Measurements from ENCODE around the gene STIM2. TPM values are rescaled to one million over a fixed set of nuclear protein-coding genes. Genes with fewer than 3 reads are reported as not detected.

The STIM2 gene
- polyA plus RNA-seq, 3 donors = 8.6 to 16.5 (median 8.8) TPM

DNA sequence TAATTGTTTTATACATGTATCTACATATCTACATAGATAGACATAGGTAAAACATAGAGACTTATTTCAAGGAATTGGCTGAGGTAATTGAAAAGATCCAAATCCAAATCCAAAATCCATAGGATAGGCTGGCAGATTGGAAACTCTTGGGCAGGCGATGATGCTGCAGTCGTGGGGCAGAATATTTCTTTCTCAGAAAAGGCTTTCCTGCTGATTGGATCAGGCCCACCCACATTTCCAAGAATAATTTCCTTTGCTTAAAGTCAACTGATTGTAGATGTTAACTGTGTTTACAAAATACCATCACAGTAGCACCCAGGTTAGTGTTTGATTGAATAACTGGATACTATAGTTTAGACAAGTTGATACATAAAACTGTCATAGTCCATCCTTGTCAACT is 27.2 kb downstream of the STIM2 start:
- peaks cover 28 to 41% of the 10 kb centered on the region in 2 donors for H3K4me1 ChIP-seq (ENCODE audit: control insufficient read depth in 1 of 2, insufficient read depth in 2 of 2, low read length in 2 of 2)
- Mint-ChIP-seq H3K4me3 (no peak overlapping the region), H3K4me1 (peaks cover 36% of the 10 kb centered on the region), H3K27ac (no peak overlapping the region), H3K9me3 (peaks cover 0 to 9% (median 1%) of the 10 kb centered on the region in 7 donors), H3K36me3 (peaks cover 0 to 8% of the 10 kb centered on the region in 2 donors), H3K27me3 (ENCODE audit: low read depth in 3 of 3) (peaks cover 0 to 2% (median 1%) of the 10 kb centered on the region in 3 donors)
- H3K27me3 ChIP-seq (ENCODE audit: control insufficient read depth in 2 of 2, insufficient read depth in 2 of 2, low read length in 2 of 2) = no peaks in the 10 kb centered on the region
- no peaks in the 10 kb centered on the region for H3K36me3 ChIP-seq (replicated peaks in 1 of 2; ENCODE audit: control insufficient read depth in 1 of 2, insufficient read depth in 2 of 2, low read length in 2 of 2)
- H3K4me2 ChIP-seq (replicated peaks; ENCODE audit: extremely low read depth, low read length, poor library complexity, severe bottlenecking) = no peak overlapping the region
- no peak for TF ChIP-seq CTCF (IDR thresholded peaks at IDR 0.05)
- H3K9me3 ChIP-seq (replicated peaks in 1 of 2; ENCODE audit: control insufficient read depth in 1 of 2, insufficient read depth in 1 of 2, low read length in 2 of 2) = no peaks in the 10 kb centered on the region
- no peak overlapping the region for H3K9ac ChIP-seq (ENCODE audit: insufficient read depth, low read length, poor library complexity, severe bottlenecking)
- no peak for DNase-seq
- H3K27ac ChIP-seq (ENCODE audit: low read depth in 1 of 2, low read length in 2 of 2) = no peak overlapping the region
- WGBS (ENCODE audit: insufficient coverage) = no CpG with 5 or more reads among the region's 2 CpGs
- H2AFZ ChIP-seq (ENCODE audit: insufficient read depth, low read depth, low read length, poor library complexity, severe bottlenecking) = no peak overlapping the region
- intact Hi-C loops (cut with micrococcal nuclease) = loop anchor here in 1 of 2 donors (2.0 kb wide), 1 partner anchor 31 kb away; no protein-coding TSS in a partner anchor
- H4K20me1 ChIP-seq (ENCODE audit: insufficient read depth, low read length) = peaks cover 9% of the 10 kb centered on the region
- no peak overlapping the region for H3K4me3 ChIP-seq (replicated peaks in 1 of 3; ENCODE audit: low read depth in 2 of 3, low read length in 3 of 3)
- H3K79me2 ChIP-seq (ENCODE audit: insufficient read depth, low read length) = peaks cover 54% of the 10 kb centered on the region

- no peaks in the 10 kb centered on the region for H3K36me3 ChIP-seq (replicated peaks in 1 of 2; ENCODE audit: control insufficient read depth in 1 of 2, insufficient read depth in 2 of 2, low read length in 2 of 2)
- H3K27ac Mint-ChIP-seq = no peak overlapping the region
- intact Hi-C loops (cut with micrococcal nuclease) = no loop called here
- no peak for TF ChIP-seq CTCF (IDR thresholded peaks at IDR 0.05)
- H3K27me3 Mint-ChIP-seq (ENCODE audit: low read depth in 3 of 3) = peaks cover 0 to 2% (median 1%) of the 10 kb centered on the region in 3 donors
- DNase-seq = no peak
- 92% methylated on average over 1 of the region's 3 CpGs for WGBS (ENCODE audit: insufficient coverage)
- no peak overlapping the region for H3K4me3 ChIP-seq (replicated peaks in 1 of 3; ENCODE audit: low read depth in 2 of 3, low read length in 3 of 3)
- no peak overlapping the region for H3K9ac ChIP-seq (ENCODE audit: insufficient read depth, low read length, poor library complexity, severe bottlenecking)
- no peak overlapping the region for H2AFZ ChIP-seq (ENCODE audit: insufficient read depth, low read depth, low read length, poor library complexity, severe bottlenecking)
- peaks cover 9% of the 10 kb centered on the region for H4K20me1 ChIP-seq (ENCODE audit: insufficient read depth, low read length)
- no peaks in the 10 kb centered on the region for H3K27me3 ChIP-seq (ENCODE audit: control insufficient read depth in 2 of 2, insufficient read depth in 2 of 2, low read length in 2 of 2)
- H3K9me3 ChIP-seq (replicated peaks in 1 of 2; ENCODE audit: control insufficient read depth in 1 of 2, insufficient read depth in 1 of 2, low read length in 2 of 2) = no peaks in the 10 kb centered on the region
- H3K79me2 ChIP-seq (ENCODE audit: insufficient read depth, low read length) = peaks cover 47% of the 10 kb centered on the region
- H3K4me3 Mint-ChIP-seq = no peak overlapping the region
- H3K4me1 Mint-ChIP-seq = peaks cover 30% of the 10 kb centered on the region
- peaks cover 0 to 8% of the 10 kb centered on the region in 2 donors for H3K36me3 Mint-ChIP-seq
- H3K27ac ChIP-seq (ENCODE audit: low read depth in 1 of 2, low read length in 2 of 2) = no peak overlapping the region
- peaks cover 22 to 33% of the 10 kb centered on the region in 2 donors for H3K4me1 ChIP-seq (ENCODE audit: control insufficient read depth in 1 of 2, insufficient read depth in 2 of 2, low read length in 2 of 2)
- no peak overlapping the region for H3K4me2 ChIP-seq (replicated peaks; ENCODE audit: extremely low read depth, low read length, poor library complexity, severe bottlenecking)
- peaks cover 0 to 9% (median 1%) of the 10 kb centered on the region in 7 donors for H3K9me3 Mint-ChIP-seq
Measured at GRCh38 chr4:26889356-26889755, 28.7 kb downstream of the STIM2 start.
